Esophagus muscularis mucosa (tissue), 4 donors: ENCODE data around the gene RAI1. TPM values are rescaled to one million over a fixed set of nuclear protein-coding genes. Genes with fewer than 3 reads are reported as not detected.

Experiments used
- DNase-seq: peaks from one replicate; pipeline ENCODE4 v3.0.0-alpha.2; 2017; ENCODE audit errors: extremely low spot score
- H3K27ac ChIP-seq, 4 donors: fragments of 200-600 bp; sonication (generic); replicated peaks in 1 of 4; 1 replicate in 3 of 4; 2 replicates in 1 of 4; pipeline ENCODE4 v1.5.1; 2016 to 2019; ENCODE audit warnings: mild to moderate bottlenecking in 1 of 4
- H3K27me3 ChIP-seq, 4 donors: fragments of 200-600 bp; sonication (generic); one replicate each; pipeline versions ENCODE4 v1.5.1 to v1.6.0; 2016 to 2019
- H3K36me3 ChIP-seq, 4 donors: fragments of 200-600 bp; sonication (generic); one replicate each; pipeline ENCODE4 v1.5.1; 2016 to 2019
- H3K4me1 ChIP-seq, 4 donors: fragments of 200-600 bp; sonication (generic); one replicate each; pipeline ENCODE4 v1.5.1; 2016 to 2019
- H3K4me3 ChIP-seq, 4 donors: fragments of 200-600 bp; sonication (generic); 1 replicate in 2 of 4; 2 replicates in 2 of 4; pipeline ENCODE4 v1.5.1; 2016 to 2019; ENCODE audit warnings: mild to moderate bottlenecking in 4 of 4, moderate library complexity in 1 of 4
- H3K9me3 ChIP-seq, 4 donors: fragments of 200-600 bp; sonication (generic); 1 replicate in 3 of 4; 2 replicates in 1 of 4; pipeline ENCODE4 v1.5.1; 2016 to 2019
- EP300 ChIP-seq: sonication (generic); formaldehyde crosslinking; IDR thresholded peaks from one replicate; pipeline ENCODE4 v1.6.1; 2017; ENCODE audit warnings: antibody characterized with exemption
- POLR2A ChIP-seq: fragments of 450-650 bp; IDR thresholded peaks from one replicate; pipeline ENCODE4 v1.6.1; 2017; ENCODE audit warnings: antibody characterized with exemption, moderate library complexity, mild to moderate bottlenecking, low read depth
- POLR2AphosphoS5 ChIP-seq, 2 donors: sonication (generic); formaldehyde crosslinking; IDR thresholded peaks; one replicate each; pipeline ENCODE4 v1.6.1; 2017; ENCODE audit warnings: antibody characterized with exemption in 2 of 2
- WGBS: methylation state at CpG from one replicate; pipeline ENCODE4 v1.1.5; 2018; 5-methylcytosine and 5-hydroxymethylcytosine counted together
- intact Hi-C: fragments of 100-400 bp; cut with DNase I; formaldehyde crosslinking; loops from one replicate; pipeline ENCODE4 v1.15.1; 2023
- total RNA-seq, 4 donors: library from RNA; depleted of rRNA; stranded (reverse); fragments of >200 nt; gene quantifications; one replicate each; pipeline versions ENCODE4 v1.1.0 to v1.2.1, GENCODE V29; 2016
- TF ChIP-seq, protein P1 (sequence below), 3 experiments: fragments of 200-600 bp in 2 of 3; fragments of 450-650 bp in 1 of 3; sonication (generic) in 2 of 3; IDR thresholded peaks; one replicate each; pipeline ENCODE4 v1.5.1; 2017 to 2019; ENCODE audit warnings: antibody characterized with exemption in 3 of 3, mild to moderate bottlenecking in 2 of 3, moderate library complexity in 1 of 3

RAI1 gene
- total RNA-seq, 4 donors from 2014 or later = 18.7 to 41.3 (median 28.3) TPM

DNA sequence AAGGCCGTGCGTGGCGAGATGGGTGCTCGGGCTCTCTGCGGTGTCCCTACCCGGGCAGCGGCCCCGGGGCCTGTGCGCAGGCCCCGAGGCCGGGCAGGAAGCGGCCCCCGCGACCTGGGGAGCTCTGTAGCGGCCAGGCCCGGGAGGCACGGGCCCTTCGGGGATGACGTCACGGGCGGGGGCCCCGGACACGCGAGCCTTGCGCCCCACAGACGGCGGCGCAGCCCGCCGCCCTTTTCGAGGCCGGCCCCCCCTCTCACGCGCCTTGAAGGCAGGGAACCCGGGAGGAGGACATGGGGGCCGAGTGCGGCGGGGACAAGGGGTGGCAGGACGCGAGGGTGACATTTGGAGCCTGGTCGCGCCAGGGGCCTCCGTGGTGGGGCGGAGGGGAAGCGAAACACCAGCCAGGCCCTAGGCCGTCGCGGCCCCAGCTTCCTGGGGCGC is 1.1 kb downstream of the RAI1 start:
- peak overlapping the region; percentile 96 to 99 (median 98) for H3K27ac ChIP-seq
- H3K9me3 ChIP-seq = no peaks in the 10 kb centered on the region
- no peaks in the 10 kb centered on the region for H3K36me3 ChIP-seq
- peak overlapping the region; percentile 71 to 86 (median 84) for H3K4me3 ChIP-seq
- no peaks in the 10 kb centered on the region for H3K27me3 ChIP-seq
- H3K4me1 ChIP-seq = peaks cover 37 to 59% (median 48%) of the 10 kb centered on the region in 4 donors
- WGBS = 0% methylated on average over 4 of the region's 49 CpGs
- DNase-seq = no peak
- TF ChIP-seq POLR2AphosphoS5 (IDR thresholded peaks at IDR 0.05) (no peak), POLR2A (no peak), EP300 (no peak)
- TF ChIP-seq, protein P1, sequence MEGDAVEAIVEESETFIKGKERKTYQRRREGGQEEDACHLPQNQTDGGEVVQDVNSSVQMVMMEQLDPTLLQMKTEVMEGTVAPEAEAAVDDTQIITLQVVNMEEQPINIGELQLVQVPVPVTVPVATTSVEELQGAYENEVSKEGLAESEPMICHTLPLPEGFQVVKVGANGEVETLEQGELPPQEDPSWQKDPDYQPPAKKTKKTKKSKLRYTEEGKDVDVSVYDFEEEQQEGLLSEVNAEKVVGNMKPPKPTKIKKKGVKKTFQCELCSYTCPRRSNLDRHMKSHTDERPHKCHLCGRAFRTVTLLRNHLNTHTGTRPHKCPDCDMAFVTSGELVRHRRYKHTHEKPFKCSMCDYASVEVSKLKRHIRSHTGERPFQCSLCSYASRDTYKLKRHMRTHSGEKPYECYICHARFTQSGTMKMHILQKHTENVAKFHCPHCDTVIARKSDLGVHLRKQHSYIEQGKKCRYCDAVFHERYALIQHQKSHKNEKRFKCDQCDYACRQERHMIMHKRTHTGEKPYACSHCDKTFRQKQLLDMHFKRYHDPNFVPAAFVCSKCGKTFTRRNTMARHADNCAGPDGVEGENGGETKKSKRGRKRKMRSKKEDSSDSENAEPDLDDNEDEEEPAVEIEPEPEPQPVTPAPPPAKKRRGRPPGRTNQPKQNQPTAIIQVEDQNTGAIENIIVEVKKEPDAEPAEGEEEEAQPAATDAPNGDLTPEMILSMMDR (IDR thresholded peaks at IDR 0.05) = no peak
- intact Hi-C loops = loop anchor here (5.0 kb wide), 3 partner anchors 100 to 350 kb away; no protein-coding TSS in a partner anchor

DNA sequence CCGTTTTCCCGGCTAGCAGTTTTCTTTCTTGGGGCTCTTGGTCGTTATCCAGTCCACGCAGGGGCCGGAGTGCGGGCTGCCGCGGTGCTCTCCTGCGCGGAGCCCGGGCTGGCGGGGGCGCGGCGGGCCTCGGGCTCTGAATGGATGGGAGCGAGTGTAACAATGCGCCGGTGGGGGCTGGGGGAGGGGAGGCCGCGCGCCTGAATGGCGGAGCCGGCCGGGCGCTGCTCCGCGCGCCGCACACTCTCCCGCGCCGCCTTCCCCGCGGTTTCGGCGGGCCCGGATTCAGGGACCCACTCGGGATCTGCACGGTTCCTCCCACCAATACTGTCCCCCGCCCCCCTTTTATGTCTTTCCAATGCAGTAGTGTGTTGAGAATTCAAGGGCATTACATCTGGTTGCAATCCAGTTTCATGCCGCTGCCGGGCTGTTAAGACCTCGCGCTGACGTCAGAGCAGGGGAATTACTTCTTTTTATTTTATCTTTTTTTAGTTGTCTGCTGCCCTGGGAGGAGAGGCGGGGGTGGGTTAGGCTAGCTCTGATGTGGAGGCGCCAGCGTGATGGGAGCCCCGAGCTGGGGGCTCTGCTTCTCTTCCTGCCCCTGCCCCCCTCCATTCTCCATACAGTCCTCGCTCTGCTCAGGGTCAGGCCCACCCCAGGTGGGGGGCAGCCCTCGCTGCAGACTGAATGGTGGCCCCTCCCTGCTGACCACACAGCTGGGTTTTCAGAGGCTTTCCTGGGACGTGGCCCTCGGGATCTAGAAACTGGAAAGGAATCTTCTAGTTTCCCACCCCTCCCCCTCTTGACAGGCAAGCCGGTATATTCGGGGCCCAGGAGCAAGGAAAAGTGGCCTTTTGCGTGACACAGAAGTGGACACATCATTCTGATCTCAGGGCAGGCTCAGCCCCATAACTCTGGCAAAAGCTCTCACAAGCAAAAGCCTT is 1.8 kb downstream of the RAI1 start:
- no peak for DNase-seq
- TF ChIP-seq EP300 (no peak), POLR2AphosphoS5 (IDR thresholded peaks at IDR 0.05) (peak in 1 of 2 donors; percentile 68)
- peaks cover 37 to 66% (median 50%) of the 10 kb centered on the region in 4 donors for H3K4me1 ChIP-seq
- no peaks in the 10 kb centered on the region for H3K9me3 ChIP-seq
- H3K27ac ChIP-seq = peak overlapping the region; percentile 96 to 99 (median 98)
- intact Hi-C loops = loop anchor here (5.0 kb wide), 3 partner anchors 99 to 349 kb away; no protein-coding TSS in a partner anchor
- peak overlapping the region; percentile 71 to 86 (median 84) for H3K4me3 ChIP-seq
- under 1% methylated on average over 53 of the region's 57 CpGs for WGBS
- H3K36me3 ChIP-seq = no peaks in the 10 kb centered on the region
- no peaks in the 10 kb centered on the region for H3K27me3 ChIP-seq

DNA sequence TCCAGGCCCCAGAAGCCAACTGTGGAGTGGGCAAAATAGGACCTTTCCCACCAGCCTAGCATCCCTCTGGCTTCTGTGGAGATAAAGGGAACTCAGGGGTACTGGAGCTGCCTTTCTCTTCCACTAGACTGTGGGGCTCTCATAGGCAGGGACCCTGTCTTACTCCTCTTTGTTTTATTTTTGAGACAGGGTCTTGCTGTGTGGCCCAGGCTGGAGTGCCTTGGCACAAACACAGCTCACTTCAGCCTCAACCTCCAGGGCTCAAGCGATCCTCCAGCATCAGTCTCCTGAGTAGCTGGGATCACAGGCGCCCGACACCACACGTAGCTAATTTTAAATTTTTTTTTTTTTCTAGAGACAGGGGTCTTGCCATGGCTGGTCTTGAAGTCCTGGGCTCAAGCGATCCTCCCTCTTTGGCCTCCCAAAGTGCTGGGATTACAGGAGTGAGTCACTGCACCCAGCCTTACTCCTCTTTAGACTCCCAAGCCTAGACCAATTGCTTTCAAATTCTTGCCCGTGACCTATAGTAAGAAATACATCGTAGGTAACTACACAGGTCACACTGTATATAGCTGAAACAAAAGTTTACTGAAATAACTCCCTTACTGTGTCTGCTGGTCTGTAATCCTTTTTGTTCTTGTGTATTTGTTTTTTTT is 2.6 kb downstream of the RAI1 start:
- TF ChIP-seq EP300 (no peak), POLR2A (no peak), POLR2AphosphoS5 (IDR thresholded peaks at IDR 0.05) (no peak)
- TF ChIP-seq, protein P1 (IDR thresholded peaks at IDR 0.05) = no peak
- Histone ChIP-seq H3K27me3 (no peaks in the 10 kb centered on the region), H3K4me3 (peak overlapping the region in 2 of 4 donors; percentile 85 to 86), H3K9me3 (no peaks in the 10 kb centered on the region), H3K4me1 (peaks cover 37 to 74% (median 50%) of the 10 kb centered on the region in 4 donors), H3K36me3 (no peaks in the 10 kb centered on the region), H3K27ac (peak overlapping the region; percentile 96 to 99 (median 98))
- 78% methylated on average over 7 of the region's 7 CpGs for WGBS
- intact Hi-C loops = loop anchor here (5.0 kb wide), 3 partner anchors 98 to 348 kb away; no protein-coding TSS in a partner anchor
- DNase-seq = no peak

DNA sequence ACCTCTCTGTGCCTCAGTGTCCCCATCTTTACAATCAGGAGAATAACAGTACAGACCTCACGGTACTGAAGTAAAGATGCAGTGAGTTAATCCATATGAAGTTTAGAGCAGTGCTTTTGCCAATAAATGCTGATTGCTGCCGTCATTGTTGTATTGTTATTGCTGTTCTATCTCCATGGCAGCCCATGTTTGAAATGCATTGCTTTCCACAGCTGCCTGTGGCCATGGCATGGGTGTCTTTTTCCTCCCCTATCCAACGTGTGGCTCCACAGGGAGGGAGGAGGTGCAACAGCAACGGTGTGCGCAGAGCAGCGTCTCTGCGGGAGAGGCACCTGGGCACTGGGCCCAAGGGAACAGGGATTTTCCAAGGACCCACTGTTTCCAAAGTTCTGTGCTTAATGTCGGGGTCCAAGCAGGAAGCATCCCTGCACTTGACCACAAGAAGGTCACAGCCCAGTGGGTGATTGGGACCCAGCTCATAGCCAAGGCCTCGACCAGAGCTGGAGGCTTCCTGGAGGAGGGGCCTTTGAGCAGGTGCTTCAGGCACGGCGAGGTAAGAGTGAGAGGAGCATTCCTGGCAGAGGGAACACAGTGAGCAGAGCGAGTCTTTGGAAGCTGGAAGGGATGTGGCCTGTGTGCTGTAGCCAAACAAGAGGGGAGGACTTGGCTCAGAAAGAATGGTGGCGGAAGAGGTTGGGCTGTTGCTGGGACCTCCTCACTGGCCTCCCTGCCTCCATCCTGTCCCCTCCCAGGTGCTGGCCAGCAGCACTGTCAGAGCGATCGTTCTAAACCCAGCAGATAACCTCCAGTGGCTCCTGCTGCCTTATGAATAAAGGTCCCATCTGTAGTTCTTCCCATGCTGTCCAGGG is 3.9 kb downstream of the RAI1 start:
- no peaks in the 10 kb centered on the region for H3K27me3 ChIP-seq
- WGBS = 45% methylated on average over 15 of the region's 15 CpGs
- intact Hi-C loops = loop anchor here (5.0 kb wide), 3 partner anchors 97 to 347 kb away; no protein-coding TSS in a partner anchor
- TF ChIP-seq EP300 (no peak), POLR2AphosphoS5 (IDR thresholded peaks at IDR 0.05) (peak in 1 of 2 donors; percentile 5), POLR2A (no peak)
- TF ChIP-seq, protein P1 (IDR thresholded peaks at IDR 0.05) = no peak
- peak overlapping the region; percentile 79 to 99 (median 97) for H3K27ac ChIP-seq
- peak overlapping the region in 2 of 4 donors; percentile 5 to 10 for H3K4me3 ChIP-seq
- H3K9me3 ChIP-seq = no peaks in the 10 kb centered on the region
- H3K36me3 ChIP-seq = no peaks in the 10 kb centered on the region
- peaks cover 37 to 81% (median 56%) of the 10 kb centered on the region in 4 donors for H3K4me1 ChIP-seq
- no peak for DNase-seq
